ENCODE measurements around the gene PTOV1. TPM values are rescaled to one million over a fixed set of nuclear protein-coding genes. Genes with fewer than 3 reads are reported as not detected.

The PTOV1 gene
- total RNA-seq, 1 experiment from 2014 or later: 331 TPM

GRCh38 chr19:49882643-49883042, 31.7 kb downstream of the PTOV1 start:
- H3K36me3 ChIP-seq (ENCODE audit: insufficient read depth, low read length, poor library complexity, severe bottlenecking): peaks cover 51% of the 10 kb centered on the region
- intact Hi-C loops (cut with micrococcal nuclease; ENCODE audit: unreplicated experiment): no loop called here
- ChIA-PET CTCF (no interaction called here), POLR2A (ENCODE audit: low non-redundant PET) (no interaction called here)
- no peak for DNase-seq (ENCODE audit: low spot score)
- no peak for TF ChIP-seq EZH2 (IDR thresholded peaks at IDR 0.05; ENCODE audit: borderline replicate concordance, low read depth, low read length, poor library complexity, severe bottlenecking)
- TF ChIP-seq, protein P1, sequence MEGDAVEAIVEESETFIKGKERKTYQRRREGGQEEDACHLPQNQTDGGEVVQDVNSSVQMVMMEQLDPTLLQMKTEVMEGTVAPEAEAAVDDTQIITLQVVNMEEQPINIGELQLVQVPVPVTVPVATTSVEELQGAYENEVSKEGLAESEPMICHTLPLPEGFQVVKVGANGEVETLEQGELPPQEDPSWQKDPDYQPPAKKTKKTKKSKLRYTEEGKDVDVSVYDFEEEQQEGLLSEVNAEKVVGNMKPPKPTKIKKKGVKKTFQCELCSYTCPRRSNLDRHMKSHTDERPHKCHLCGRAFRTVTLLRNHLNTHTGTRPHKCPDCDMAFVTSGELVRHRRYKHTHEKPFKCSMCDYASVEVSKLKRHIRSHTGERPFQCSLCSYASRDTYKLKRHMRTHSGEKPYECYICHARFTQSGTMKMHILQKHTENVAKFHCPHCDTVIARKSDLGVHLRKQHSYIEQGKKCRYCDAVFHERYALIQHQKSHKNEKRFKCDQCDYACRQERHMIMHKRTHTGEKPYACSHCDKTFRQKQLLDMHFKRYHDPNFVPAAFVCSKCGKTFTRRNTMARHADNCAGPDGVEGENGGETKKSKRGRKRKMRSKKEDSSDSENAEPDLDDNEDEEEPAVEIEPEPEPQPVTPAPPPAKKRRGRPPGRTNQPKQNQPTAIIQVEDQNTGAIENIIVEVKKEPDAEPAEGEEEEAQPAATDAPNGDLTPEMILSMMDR (conservative IDR thresholded peaks at IDR 0.05; ENCODE audit: low read depth, low read length): no peak
- no peaks in the 10 kb centered on the region for H3K27me3 ChIP-seq (replicated peaks; ENCODE audit: insufficient read depth, low read depth, low read length, poor library complexity)
- H3K9me3 ChIP-seq (ENCODE audit: low read depth, low read length, poor library complexity, severe bottlenecking): peaks cover 8% of the 10 kb centered on the region
- H3K4me3 ChIP-seq (ENCODE audit: low read depth, low read length, poor library complexity, severe bottlenecking): no peak overlapping the region
- peaks cover 10% of the 10 kb centered on the region for H3K4me1 ChIP-seq (ENCODE audit: insufficient read depth, low read length, poor library complexity, severe bottlenecking)
- no peak overlapping the region for H3K27ac ChIP-seq (ENCODE audit: low read depth, low read length, poor library complexity, severe bottlenecking)
- no TSS peak for BruUV-seq (replicated peaks)

DNA sequence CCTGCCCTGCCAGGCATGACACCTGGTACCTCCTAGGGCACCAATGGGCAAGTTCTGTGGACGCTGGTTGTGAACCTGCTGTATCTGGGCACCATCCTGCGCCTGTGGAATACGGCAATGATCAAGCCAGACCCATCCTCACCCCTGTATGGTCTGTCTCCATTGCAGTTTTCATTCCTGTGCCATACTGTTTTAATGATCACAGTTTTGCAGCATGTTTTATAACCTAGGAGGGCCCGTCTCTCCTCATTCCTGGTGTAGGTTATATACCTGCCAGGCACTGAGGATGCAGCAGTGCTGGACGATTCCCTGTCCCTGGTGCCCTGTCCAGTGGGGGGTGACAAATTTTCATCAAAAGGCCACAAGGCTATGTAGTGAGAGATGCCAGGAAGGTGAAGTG, 32.1 kb downstream of the PTOV1 start:
- Histone ChIP-seq H3K9me3 (ENCODE audit: low read depth, low read length, poor library complexity, severe bottlenecking) (peaks cover 8% of the 10 kb centered on the region), H3K4me1 (ENCODE audit: insufficient read depth, low read length, poor library complexity, severe bottlenecking) (peaks cover 10% of the 10 kb centered on the region), H3K36me3 (ENCODE audit: insufficient read depth, low read length, poor library complexity, severe bottlenecking) (peaks cover 51% of the 10 kb centered on the region), H3K27me3 (replicated peaks; ENCODE audit: insufficient read depth, low read depth, low read length, poor library complexity) (no peaks in the 10 kb centered on the region), H3K27ac (ENCODE audit: low read depth, low read length, poor library complexity, severe bottlenecking) (no peak overlapping the region), H3K4me3 (ENCODE audit: low read depth, low read length, poor library complexity, severe bottlenecking) (no peak overlapping the region)
- ChIA-PET POLR2A (ENCODE audit: low non-redundant PET) (no interaction called here), CTCF (no interaction called here)
- intact Hi-C loops (cut with micrococcal nuclease; ENCODE audit: unreplicated experiment): no loop called here
- DNase-seq (ENCODE audit: low spot score): no peak
- TF ChIP-seq, protein P1 (conservative IDR thresholded peaks at IDR 0.05; ENCODE audit: low read depth, low read length): no peak
- no peak for TF ChIP-seq EZH2 (IDR thresholded peaks at IDR 0.05; ENCODE audit: borderline replicate concordance, low read depth, low read length, poor library complexity, severe bottlenecking)
- no TSS peak for BruUV-seq (replicated peaks)

DNA sequence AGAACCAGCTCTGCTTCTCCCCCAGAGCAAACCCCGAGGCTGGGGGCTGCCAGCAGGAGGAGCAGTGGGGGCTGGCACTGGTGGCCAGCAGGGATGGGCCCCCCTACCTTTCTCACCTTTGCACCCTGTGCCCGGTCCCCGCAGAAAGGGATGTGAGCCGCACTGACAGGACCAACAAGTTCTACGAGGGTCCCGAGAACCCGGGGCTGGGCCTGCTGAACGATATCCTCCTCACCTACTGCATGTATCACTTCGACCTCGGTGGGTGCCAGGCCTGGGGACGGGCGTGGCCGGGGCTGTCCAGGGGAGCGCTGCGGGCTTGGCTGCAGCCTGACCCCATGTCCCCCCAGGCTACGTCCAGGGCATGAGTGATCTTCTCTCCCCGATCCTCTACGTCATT, 33.1 kb downstream of the PTOV1 start:
- no peak overlapping the region for H3K27ac ChIP-seq (ENCODE audit: low read depth, low read length, poor library complexity, severe bottlenecking)
- CTCF ChIA-PET: no interaction called here
- peaks cover 51% of the 10 kb centered on the region for H3K36me3 ChIP-seq (ENCODE audit: insufficient read depth, low read length, poor library complexity, severe bottlenecking)
- intact Hi-C loops (cut with micrococcal nuclease; ENCODE audit: unreplicated experiment): no loop called here
- DNase-seq (ENCODE audit: low spot score): no peak
- TF ChIP-seq EZH2 (IDR thresholded peaks at IDR 0.05; ENCODE audit: borderline replicate concordance, low read depth, low read length, poor library complexity, severe bottlenecking): no peak
- TF ChIP-seq, protein P1 (conservative IDR thresholded peaks at IDR 0.05; ENCODE audit: low read depth, low read length): no peak
- H3K9me3 ChIP-seq (ENCODE audit: low read depth, low read length, poor library complexity, severe bottlenecking): peaks cover 8% of the 10 kb centered on the region
- H3K4me3 ChIP-seq (ENCODE audit: low read depth, low read length, poor library complexity, severe bottlenecking): no peak overlapping the region
- POLR2A ChIA-PET (ENCODE audit: low non-redundant PET): no interaction called here
- no TSS peak for BruUV-seq (replicated peaks)
- H3K4me1 ChIP-seq (ENCODE audit: insufficient read depth, low read length, poor library complexity, severe bottlenecking): peaks cover under 1% of the 10 kb centered on the region
- H3K27me3 ChIP-seq (replicated peaks; ENCODE audit: insufficient read depth, low read depth, low read length, poor library complexity): no peaks in the 10 kb centered on the region
